ENCODE results near the gene BOLA1.
"Not testable (repeated sequence)": the region's sequence is repeated elsewhere in the genome, so short reads cannot be mapped to it uniquely, and the experiment has no call there.

GRCh38 chr1:149860271-149860670 is 39.1 kb upstream of the BOLA1 start:
- TF ChIP-seq CTCF, EZH2phosphoT487 (IDR thresholded peaks at IDR 0.05; ENCODE audit: low read length): not testable (repeated sequence)
